ACC112 (cell line): ENCODE data around the gene NSG1.

ENCODE experiments used
- H2AFZ ChIP-seq: fragments of 200-600 bp; sonication (generic); one replicate; pipeline ENCODE4 v1.6.0; 2017; ENCODE audit warnings: antibody characterized with exemption, low read length; ENCODE audit not compliant: unreplicated experiment
- H3K27ac ChIP-seq: fragments of 200-600 bp; sonication (generic); 2 replicates; pipeline ENCODE4 v1.5.1; 2014; ENCODE audit warnings: low read depth, mild to moderate bottlenecking, antibody characterized with exemption, low read length, moderate library complexity
- H3K27me3 ChIP-seq: fragments of 200-600 bp; sonication (generic); 2 replicates; pipeline ENCODE4 v1.6.1; 2014; ENCODE audit warnings: mild to moderate bottlenecking, antibody characterized with exemption, low read length, moderate library complexity, mixed read lengths; ENCODE audit not compliant: insufficient read depth
- H3K36me3 ChIP-seq: fragments of 200-600 bp; sonication (generic); 2 replicates; pipeline ENCODE4 v1.6.1; 2016; ENCODE audit warnings: mild to moderate bottlenecking, antibody characterized with exemption, low read length, moderate library complexity, mixed read lengths; ENCODE audit not compliant: insufficient read depth
- H3K4me1 ChIP-seq: fragments of 200-600 bp; sonication (generic); one replicate; pipeline ENCODE4 v1.6.1; 2016; ENCODE audit warnings: low read length, mixed read lengths; ENCODE audit not compliant: insufficient read depth, unreplicated experiment, control insufficient read depth
- H3K4me3 ChIP-seq: fragments of 200-600 bp; sonication (generic); 2 replicates; pipeline ENCODE4 v1.5.1; 2014; ENCODE audit warnings: mild to moderate bottlenecking, low read depth, low read length
- H3K79me2 ChIP-seq: fragments of 200-600 bp; sonication (generic); one replicate; pipeline ENCODE4 v1.6.0; 2016; ENCODE audit warnings: low read length; ENCODE audit not compliant: control insufficient read depth, unreplicated experiment, insufficient read depth

The NSG1 gene

GRCh38 chr4:4355302-4355701 lies 31.6 kb upstream of the NSG1 start:
- Histone ChIP-seq H3K27ac (no peak overlapping the region), H2AFZ (no peak overlapping the region), H3K4me3 (no peak overlapping the region), H3K36me3 (no peaks in the 10 kb centered on the region), H3K27me3 (peaks cover 54% of the 10 kb centered on the region), H3K79me2 (no peaks in the 10 kb centered on the region), H3K4me1 (no peaks in the 10 kb centered on the region)

DNA sequence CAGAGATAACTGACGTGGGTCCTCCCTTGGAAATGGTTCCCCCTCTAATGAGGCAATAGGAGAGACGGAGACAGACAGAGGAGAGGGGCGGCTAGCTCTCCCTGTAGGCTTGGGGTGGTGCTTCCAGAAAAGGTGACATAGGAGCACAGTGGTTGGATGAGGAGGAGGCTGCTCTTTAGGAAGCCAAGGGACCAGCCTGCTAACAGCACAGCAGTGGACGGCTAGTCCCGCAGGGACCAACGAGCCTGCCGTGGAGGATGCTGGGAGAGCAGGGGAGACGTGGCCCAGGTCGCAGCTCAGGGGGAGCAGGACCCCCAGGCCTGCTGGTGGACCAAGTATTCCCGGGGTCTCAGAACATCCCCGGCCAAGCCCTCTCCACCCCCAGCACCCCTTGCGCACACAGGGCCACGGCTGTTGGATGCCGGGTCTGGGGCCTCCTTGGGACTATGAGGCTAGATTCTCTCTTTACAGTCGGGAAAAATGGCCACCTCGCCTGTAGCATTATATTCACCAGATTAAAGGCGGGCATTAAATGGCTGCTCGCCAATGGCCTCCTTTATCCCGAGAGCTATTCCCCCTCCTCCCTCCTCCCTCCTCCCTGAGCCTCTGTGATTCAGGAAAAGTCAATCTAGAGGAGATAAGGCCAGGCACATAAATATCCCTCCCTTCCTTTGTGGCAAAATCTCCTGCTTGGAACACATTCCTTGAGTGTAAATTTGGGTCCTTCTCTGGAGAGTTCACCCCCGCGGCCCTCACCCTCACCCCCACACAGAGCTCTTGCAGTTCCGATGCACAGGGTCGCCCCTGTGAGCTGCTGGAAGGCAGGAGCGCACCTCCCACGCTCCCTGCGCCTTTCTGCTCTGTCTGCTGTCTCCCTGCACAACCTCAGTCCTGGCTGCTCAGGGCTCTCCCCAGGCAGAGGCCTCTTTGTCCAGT lies 30.5 kb upstream of the NSG1 start:
- Histone ChIP-seq H3K36me3 (no peaks in the 10 kb centered on the region), H2AFZ (no peak overlapping the region)

DNA sequence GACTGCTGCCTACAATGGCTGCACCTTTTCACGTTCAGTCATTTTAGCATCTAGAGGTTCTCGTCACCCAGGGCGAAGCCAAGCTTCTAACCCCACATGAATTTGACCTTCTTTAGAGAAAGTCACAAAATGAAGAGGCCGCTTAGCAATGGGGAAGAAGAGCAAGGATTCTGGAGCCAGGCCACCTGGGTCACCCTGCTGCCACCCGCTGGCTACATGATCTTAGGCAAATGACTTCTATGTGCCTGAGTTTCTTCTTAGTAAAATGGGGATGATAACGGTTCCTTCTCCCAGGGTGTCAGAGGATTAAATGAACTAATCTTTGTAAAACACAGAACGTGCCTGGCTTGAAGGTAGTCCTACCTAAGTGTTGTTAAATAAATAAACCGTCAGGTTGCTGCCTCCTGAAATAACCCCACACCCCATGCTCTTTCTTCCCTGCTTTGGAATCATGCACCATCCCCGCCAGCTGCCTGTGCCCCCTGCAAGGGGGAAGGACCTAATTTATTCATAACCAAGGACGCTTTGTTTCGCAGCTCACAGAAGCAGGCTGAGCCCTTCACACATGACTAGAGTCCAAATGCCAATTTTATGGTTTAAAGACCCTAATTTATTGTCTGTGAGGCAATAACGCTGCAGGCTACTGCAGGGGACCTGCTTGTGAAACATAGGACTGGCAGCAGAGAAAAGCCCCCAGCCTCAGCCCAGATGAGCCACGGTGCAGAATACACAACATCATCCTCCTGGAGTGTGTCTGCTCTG lies 28.6 kb upstream of the NSG1 start:
- no peaks in the 10 kb centered on the region for H3K36me3 ChIP-seq
- no peak overlapping the region for H3K27ac ChIP-seq
- H3K27me3 ChIP-seq = peaks cover 69% of the 10 kb centered on the region

More for the DNA sequence above, 30.5 kb upstream of the NSG1 start:
- no peak overlapping the region for H3K27ac ChIP-seq
- peaks cover 56% of the 10 kb centered on the region for H3K27me3 ChIP-seq
- no peaks in the 10 kb centered on the region for H3K4me1 ChIP-seq
- no peak overlapping the region for H3K4me3 ChIP-seq
- H3K79me2 ChIP-seq = no peaks in the 10 kb centered on the region

DNA sequence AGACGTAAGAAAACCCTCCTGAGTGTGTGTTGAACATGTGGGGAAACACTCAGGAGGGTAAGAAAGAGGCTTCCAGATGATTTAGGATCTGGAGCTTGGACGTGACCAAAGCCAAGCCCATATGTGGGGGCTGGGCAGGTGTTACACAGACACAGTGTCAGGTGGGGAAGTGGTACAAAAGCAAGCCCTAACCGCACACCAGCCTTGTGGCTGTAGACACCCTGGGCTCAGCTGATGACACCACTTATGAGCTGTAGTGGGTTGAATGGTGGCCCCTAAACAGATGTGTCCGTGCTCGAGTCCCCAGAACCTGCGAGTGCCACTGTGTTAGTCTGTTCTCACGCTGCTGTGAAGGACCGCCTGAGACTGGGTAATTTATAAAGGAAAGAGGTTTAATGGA lies 25.0 kb upstream of the NSG1 start:
- Histone ChIP-seq H3K27ac (no peak overlapping the region), H2AFZ (no peak overlapping the region), H3K4me1 (no peaks in the 10 kb centered on the region), H3K36me3 (no peaks in the 10 kb centered on the region), H3K79me2 (no peaks in the 10 kb centered on the region), H3K27me3 (peaks cover 48% of the 10 kb centered on the region), H3K4me3 (no peak overlapping the region)

More for the DNA sequence above, 28.6 kb upstream of the NSG1 start:
- H2AFZ ChIP-seq = no peak overlapping the region
- H3K4me1 ChIP-seq = no peaks in the 10 kb centered on the region
- H3K79me2 ChIP-seq = no peaks in the 10 kb centered on the region
- H3K4me3 ChIP-seq = no peak overlapping the region

DNA sequence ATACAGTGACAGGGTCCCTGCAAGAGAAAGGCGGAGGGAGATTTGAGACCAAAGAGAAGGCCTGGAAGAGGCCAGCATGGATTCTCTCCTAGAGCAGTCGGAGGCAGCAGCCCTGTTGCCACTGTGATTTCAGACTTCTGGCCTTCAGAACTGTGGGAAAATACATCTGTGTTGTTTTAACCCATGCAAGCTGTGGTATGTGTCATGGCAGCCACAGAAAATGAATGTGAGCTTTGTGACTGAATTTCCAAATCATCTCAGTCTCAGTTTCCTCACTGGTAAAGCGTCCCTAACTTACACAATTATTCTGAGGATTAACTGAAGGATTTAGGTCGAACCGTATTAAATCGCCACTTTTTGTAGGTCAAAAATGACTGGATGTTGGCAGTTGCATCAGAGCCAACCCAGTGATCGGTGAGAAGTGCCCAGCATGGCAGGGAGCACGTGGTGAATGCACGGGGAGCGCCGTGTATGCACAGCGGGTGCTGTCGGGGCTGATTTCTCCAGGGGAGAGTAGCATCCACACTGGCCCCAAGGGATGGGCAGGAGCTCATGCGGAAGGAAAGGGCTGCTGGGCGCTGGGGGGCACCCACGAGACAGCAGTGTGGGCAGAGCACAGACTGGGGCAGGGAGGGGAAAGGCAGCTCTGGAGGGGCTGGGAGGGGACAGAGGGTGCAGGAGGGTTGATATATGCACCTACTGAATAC lies 23.8 kb upstream of the NSG1 start:
- Histone ChIP-seq H3K79me2 (no peaks in the 10 kb centered on the region), H3K4me3 (no peak overlapping the region), H3K36me3 (no peaks in the 10 kb centered on the region), H3K27ac (no peak overlapping the region), H3K4me1 (no peaks in the 10 kb centered on the region), H3K27me3 (peaks cover 38% of the 10 kb centered on the region), H2AFZ (no peak overlapping the region)

GRCh38 chr4:4364061-4364460 lies 22.8 kb upstream of the NSG1 start:
- H3K36me3 ChIP-seq = no peaks in the 10 kb centered on the region
- H3K27me3 ChIP-seq = peaks cover 33% of the 10 kb centered on the region
- H2AFZ ChIP-seq = no peak overlapping the region
- no peaks in the 10 kb centered on the region for H3K79me2 ChIP-seq
- no peaks in the 10 kb centered on the region for H3K4me1 ChIP-seq
- H3K27ac ChIP-seq = no peak overlapping the region
- no peak overlapping the region for H3K4me3 ChIP-seq

- no peaks in the 10 kb centered on the region for H3K79me2 ChIP-seq
- H3K4me3 ChIP-seq = no peak overlapping the region
- H2AFZ ChIP-seq = no peak overlapping the region
- H3K36me3 ChIP-seq = no peaks in the 10 kb centered on the region
- H3K4me1 ChIP-seq = no peaks in the 10 kb centered on the region
- no peak overlapping the region for H3K27ac ChIP-seq
- H3K27me3 ChIP-seq = peaks cover 30% of the 10 kb centered on the region
These were observed 22.3 kb upstream of the NSG1 start for GRCh38 chr4:4364486-4365208.

DNA sequence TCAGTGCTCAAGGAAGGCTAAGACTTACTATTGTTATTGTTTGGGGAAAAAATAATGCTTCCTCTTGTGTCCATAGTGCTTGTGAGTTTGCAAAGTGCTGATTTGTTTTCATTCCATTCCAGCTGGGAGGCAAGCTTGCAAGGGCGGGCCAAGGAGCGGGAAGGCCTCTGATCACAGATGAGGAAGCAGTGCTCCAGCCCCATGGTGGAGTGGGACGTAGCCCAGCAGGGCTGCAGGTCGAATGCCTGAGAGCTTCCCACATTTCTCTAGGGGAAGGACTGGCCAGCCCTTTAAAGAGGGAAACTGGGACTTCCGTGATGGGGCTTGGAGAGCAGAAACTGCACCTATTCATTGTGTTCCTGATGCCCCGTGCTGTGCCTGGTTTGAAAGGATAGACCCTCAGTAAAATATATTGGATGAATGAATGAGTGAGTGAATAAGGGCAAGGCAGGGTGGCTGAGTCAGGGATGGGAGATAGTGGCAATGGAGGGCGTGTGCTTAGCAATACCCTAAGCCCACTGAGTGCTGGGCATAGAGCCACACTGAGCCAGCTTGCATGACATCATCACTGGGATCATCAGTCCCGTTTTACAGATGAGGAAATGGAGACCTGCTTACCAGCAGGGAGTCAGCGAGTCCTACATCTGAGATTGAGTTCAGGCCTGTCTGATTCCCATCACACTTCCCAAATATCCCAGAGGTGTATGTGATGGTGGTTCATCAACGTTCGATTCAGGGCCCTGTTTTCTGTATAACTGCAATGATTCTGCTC lies 17.9 kb upstream of the NSG1 start:
- Histone ChIP-seq H3K4me3 (no peak overlapping the region), H3K4me1 (no peaks in the 10 kb centered on the region), H3K27me3 (peaks cover 25% of the 10 kb centered on the region; the same call in 1 of the 2 replicates), H3K27ac (no peak overlapping the region), H2AFZ (no peak overlapping the region), H3K79me2 (no peaks in the 10 kb centered on the region), H3K36me3 (no peaks in the 10 kb centered on the region)

DNA sequence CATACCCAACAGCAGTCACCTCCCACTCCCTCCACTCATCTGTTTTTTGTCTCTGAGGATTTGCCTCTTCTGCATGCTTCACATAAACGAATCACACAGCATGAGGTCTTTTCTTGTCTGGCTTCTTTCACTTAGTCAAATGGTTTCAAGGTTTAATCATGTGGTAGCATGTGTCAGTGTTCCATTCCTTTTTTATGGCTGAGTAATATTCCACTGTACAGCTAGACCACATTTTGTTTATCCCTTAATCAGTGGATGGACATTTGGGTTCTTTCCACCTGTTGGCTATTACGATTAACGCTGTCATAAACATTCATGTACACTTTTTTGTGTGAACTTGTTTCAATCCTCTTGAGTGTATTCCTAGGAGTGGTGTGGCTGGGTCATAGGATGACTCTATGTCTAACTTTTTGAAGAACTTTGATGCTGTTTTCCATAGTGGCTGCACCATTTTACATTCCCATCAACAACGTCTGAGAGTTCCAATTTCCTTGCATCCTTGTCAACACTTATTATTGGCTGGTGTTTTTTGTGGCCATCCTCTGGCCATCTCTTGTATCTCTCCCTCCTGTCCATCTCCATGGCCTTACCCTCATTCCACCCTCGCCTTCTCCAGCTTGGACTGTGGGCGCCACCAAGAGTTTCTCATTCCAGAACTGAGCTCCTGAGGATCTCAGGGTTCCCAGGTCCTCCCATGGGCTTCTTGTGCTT lies 12.4 kb upstream of the NSG1 start:
- H2AFZ ChIP-seq = no peak overlapping the region
- no peaks in the 10 kb centered on the region for H3K79me2 ChIP-seq
- no peaks in the 10 kb centered on the region for H3K36me3 ChIP-seq
- H3K27me3 ChIP-seq = peaks cover 62% of the 10 kb centered on the region
- no peaks in the 10 kb centered on the region for H3K4me1 ChIP-seq
- no peak overlapping the region for H3K4me3 ChIP-seq
- H3K27ac ChIP-seq = no peak overlapping the region
